Fibroblast of peridontal ligament (primary cell): Measurements from ENCODE around the gene CCNB1.
A peak's percentile ranks its signal among the peaks of the same experiment; 100 is the strongest.
"Not testable (repeated sequence)": the region's sequence is repeated elsewhere in the genome, so short reads cannot be mapped to it uniquely, and the experiment has no call there.

Experiments
- DNase-seq: peaks from one replicate; pipeline ENCODE4 v3.0.0-alpha.2; 2010; ENCODE audit errors: extremely low read depth

Gene CCNB1

GRCh38 chr5:69166686-69167492 lies at the start of gene CCNB1:
Gene CCNB1 (plus strand): TSS chr5:69167150. CDS start chr5:69167263, 113 bp downstream.
- DNase-seq: peak; percentile 92

GRCh38 chr5:69129413-69129812 lies 37.5 kb upstream of the CCNB1 start:
- DNase-seq: peak; percentile 95

- no peak for DNase-seq
These were observed 36.7 kb upstream of the CCNB1 start for GRCh38 chr5:69130241-69130640.

GRCh38 chr5:69131304-69131703 lies 35.6 kb upstream of the CCNB1 start:
- DNase-seq: no peak

- DNase-seq: no peak
These were observed 32.8 kb upstream of the CCNB1 start for GRCh38 chr5:69134126-69134525.

GRCh38 chr5:69136293-69136692 lies 30.7 kb upstream of the CCNB1 start:
- peak; percentile 91 for DNase-seq

- DNase-seq: not testable (repeated sequence)
These were observed 29.7 kb upstream of the CCNB1 start for GRCh38 chr5:69137208-69137607.

- no peak for DNase-seq
These were observed 29.1 kb upstream of the CCNB1 start for GRCh38 chr5:69137807-69138206.

- DNase-seq: peak; percentile 64
These were observed 28.2 kb upstream of the CCNB1 start for GRCh38 chr5:69138766-69139165.

- not testable (repeated sequence) for DNase-seq
These were observed 26.7 kb upstream of the CCNB1 start for GRCh38 chr5:69140239-69140638.

GRCh38 chr5:69140827-69141226 lies 26.1 kb upstream of the CCNB1 start:
- DNase-seq: no peak

- DNase-seq: not testable (repeated sequence)
These were observed 18.4 kb upstream of the CCNB1 start for GRCh38 chr5:69148576-69148975.

GRCh38 chr5:69148981-69149675 lies 17.8 kb upstream of the CCNB1 start:
- no peak for DNase-seq

- no peak for DNase-seq
These were observed 17.3 kb upstream of the CCNB1 start for GRCh38 chr5:69149676-69150010.

GRCh38 chr5:69152731-69153130 lies 14.2 kb upstream of the CCNB1 start:
- DNase-seq: no peak

GRCh38 chr5:69156456-69156855 lies 10.5 kb upstream of the CCNB1 start:
- DNase-seq: no peak

- DNase-seq: no peak
These were observed 8.9 kb upstream of the CCNB1 start for GRCh38 chr5:69158039-69158438.

- DNase-seq: no peak
These were observed 6.3 kb upstream of the CCNB1 start for GRCh38 chr5:69160651-69161050.

GRCh38 chr5:69167493-69167855 lies 524 bp downstream of the CCNB1 start:
- DNase-seq: peak; percentile 7

- DNase-seq: no peak
These were observed 979 bp downstream of the CCNB1 start for GRCh38 chr5:69167929-69168328.

- peak; percentile 36 for DNase-seq
These were observed 3.5 kb downstream of the CCNB1 start for GRCh38 chr5:69170495-69170894.

- DNase-seq: no peak
These were observed 4.0 kb downstream of the CCNB1 start for GRCh38 chr5:69170969-69171368.

- DNase-seq: not testable (repeated sequence)
These were observed 14.8 kb downstream of the CCNB1 start for GRCh38 chr5:69181659-69182293.
